Stimulated activated CD4-positive, alpha-beta T cell treated with anti-CD3 and anti-CD28 coated beads, Interleukin-4, amount 100 ng/mL, for 4 hours (primary cell): ENCODE data around the gene ANKRD30BL.
"Not testable (repeated sequence)": the region's sequence is repeated elsewhere in the genome, so short reads cannot be mapped to it uniquely, and the experiment has no call there.

Experiments
- DNase-seq, 2 experiments: peaks; one replicate each; pipeline ENCODE4 v3.0.0-alpha.2; 2020

The ANKRD30BL gene, protein sequence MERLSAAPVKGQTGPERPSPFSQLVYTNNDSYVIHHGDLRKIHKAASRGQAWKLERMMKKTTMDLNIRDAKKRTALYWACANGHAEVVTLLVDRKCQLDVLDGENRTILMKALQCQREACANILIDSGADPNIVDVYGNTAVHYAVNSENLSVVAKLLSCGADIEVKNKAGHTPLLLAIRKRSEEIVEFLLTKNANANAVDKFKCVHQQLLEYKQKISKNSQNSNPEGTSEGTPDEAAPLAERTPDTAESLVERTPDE

DNA sequence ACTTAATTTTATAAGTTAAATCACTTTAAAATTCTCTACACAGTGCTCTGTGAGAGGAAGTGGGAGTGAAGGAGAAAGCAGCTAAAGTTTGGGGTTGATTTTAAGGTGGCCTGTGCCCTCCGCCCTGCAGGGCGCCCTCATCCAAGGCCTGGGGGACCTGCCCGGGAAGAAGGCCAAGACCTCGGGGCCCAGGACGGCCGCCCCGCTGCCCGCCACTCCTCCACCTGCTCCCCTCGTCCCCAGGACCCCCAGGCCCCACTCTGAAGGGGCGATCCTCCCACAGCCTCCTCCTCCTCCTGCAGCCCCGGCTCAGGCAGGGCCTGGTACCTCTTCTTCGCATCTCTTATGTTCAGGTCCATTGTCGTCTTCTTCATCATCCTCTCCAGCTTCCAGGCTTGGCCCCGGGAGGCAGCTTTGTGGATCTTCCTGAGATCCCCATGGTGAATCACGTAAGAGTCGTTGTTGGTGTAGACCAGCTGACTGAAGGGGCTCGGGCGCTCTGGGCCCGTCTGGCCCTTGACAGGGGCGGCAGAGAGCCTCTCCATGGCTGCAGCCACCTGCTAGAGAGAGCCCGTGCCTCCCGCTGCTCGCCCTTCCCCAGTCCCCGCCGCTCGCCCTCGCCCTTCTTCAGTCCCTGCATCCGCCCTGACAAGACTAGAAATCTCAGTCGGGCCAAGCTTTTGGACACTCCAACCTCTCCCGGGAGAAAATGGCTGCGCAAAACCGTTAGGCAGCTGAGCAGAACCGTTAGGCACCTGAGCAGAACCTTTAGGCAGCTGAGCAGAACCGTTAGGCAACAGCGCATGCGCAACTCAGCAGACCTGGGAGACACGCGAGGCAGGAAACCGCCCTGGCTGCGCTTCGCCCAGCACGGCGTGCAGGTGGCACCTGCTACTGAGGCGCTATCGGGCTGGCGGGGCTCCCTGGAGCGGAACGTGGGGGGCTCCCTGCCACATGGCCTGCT lies at the start of gene ANKRD30BL:
Gene ANKRD30BL (minus strand): TSS at position 792 of the 964 bp plus-strand sequence. CDS start 247 bp downstream, at position 545.
- not testable (repeated sequence) for DNase-seq

DNA sequence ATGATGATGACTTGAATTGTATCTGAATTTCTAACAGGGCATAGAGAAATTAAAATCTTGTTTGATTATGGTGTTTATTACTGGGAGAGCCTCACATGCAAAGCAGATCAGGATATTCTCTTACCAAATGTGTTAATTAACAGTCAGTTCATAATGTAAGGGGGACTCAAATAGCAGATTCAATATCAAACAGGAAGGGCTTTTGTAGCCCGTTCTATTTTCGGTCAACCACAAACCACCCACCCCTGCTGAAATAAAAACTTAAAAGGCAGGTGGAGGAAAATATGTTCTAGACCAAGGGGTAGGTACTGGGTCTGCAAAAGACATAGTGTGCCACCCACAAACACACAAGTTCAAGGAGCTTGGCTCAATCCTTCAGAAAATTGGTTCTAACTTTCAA lies 41.1 kb upstream of the ANKRD30BL start:
- not testable (repeated sequence) for DNase-seq

DNA sequence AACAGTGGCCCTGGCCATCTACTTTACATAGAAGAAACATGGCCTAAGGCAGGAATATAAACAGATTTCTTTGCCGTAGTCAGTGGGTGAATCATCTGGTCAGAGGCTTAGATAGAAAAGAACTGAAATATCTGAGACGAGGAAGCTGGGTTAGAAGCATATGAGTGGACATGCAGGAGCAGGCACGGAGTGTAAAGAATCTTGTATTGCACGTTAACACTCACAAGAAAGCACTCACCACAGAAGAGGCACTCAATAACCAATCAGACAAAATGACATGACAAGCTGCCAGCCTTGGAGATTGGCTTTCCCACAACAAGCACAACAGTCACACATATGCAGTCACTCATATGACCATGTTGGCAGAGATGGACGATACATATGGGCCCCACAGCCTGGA lies 31.1 kb upstream of the ANKRD30BL start:
- DNase-seq: not testable (repeated sequence)

DNA sequence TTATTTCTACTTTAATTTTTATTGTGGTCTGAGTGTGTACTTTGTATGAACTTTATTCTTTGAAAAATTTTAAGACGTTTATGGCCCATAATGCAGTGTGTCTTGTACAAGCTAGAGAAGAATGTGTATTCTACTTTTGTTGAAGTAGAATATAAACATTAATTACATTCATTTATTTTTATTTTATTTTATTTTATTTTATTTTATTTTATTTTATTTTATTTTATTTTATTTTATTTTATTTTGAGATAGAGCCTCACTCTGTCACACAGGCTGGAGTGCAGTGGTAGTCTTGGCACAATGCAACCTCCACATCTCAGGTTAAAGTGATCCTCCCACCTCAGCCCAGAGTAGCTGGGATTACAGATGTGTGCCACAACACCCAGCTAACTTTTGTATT lies 5.3 kb upstream of the ANKRD30BL start:
- DNase-seq: not testable (repeated sequence)

DNA sequence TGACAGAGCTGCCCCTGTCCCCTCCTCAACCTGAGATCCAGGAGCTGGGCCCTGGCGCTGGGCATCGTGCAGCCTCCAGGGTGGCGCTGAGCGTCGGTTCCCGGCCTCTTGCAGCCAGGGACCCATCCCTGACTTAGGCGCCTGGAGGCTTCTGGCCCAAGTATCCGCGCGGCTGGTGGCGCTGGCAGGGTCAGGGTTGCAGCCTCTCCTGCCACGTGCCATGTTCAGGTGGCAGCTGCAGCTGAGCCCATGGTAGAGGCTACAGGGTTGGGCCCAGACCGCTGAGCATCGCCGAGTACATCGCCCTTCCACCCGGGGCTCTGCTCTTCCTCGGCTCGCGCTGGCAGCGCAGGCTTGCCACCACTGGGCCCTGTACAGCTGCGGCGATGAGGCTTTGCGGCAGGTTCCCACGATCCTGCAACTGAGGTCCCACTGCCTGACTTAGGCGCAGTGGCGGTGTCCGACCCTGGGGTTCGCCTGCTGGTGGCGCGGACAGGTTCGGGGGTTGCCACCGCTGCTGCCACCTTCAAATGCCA lies 441 bp upstream of the ANKRD30BL start:
- DNase-seq: not testable (repeated sequence)

DNA sequence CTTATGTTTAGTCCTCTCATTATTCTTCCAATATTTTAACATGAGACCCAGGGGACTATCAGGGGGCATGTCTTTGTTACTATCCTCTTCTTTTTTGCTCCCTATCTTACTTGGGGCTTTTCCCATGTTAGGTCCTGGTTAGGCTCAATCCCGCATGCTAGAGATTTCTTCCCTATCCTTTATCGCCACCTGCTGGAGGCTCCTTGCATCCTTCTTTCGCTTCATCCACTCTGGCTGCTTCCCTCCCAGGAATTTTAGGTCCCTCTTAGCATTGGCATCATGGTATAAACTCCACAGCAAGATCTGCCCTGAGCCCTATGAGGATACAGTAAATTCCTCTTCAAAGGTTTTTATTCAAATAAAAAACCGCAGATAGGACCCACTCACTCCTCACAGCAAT lies 15.0 kb downstream of the ANKRD30BL start:
- not testable (repeated sequence) for DNase-seq
